HepG2 (cell line): ENCODE results near the gene BAIAP2L1. TPM values are rescaled to one million over a fixed set of nuclear protein-coding genes. Genes with fewer than 3 reads are reported as not detected.
A peak's percentile ranks its signal among the peaks of the same experiment; 100 is the strongest.

Experiments
- EED ChIP-seq: sonication (generic); formaldehyde crosslinking; IDR thresholded peaks from 2 replicates; pipeline ENCODE4 v1.5.0; 2020; ENCODE audit warnings: mild to moderate bottlenecking, missing genetic modification reagents
- ELF4 ChIP-seq: sonication (generic); formaldehyde crosslinking; IDR thresholded peaks from 2 replicates; pipeline ENCODE4 v1.5.0; 2020; ENCODE audit warnings: missing genetic modification reagents, mild to moderate bottlenecking, moderate library complexity, borderline replicate concordance
- ETV6 ChIP-seq: sonication (generic); formaldehyde crosslinking; conservative IDR thresholded peaks from 2 replicates; pipeline ENCODE4 v1.4.0; 2020; ENCODE audit warnings: missing genetic modification reagents
- FOXO1 ChIP-seq: sonication (generic); formaldehyde crosslinking; IDR thresholded peaks from 2 replicates; pipeline ENCODE4 v1.4.0; 2020; ENCODE audit warnings: missing genetic modification reagents
- GRHL1 ChIP-seq: sonication (generic); formaldehyde crosslinking; conservative IDR thresholded peaks from 2 replicates; pipeline ENCODE4 v1.8.0; 2022; ENCODE audit warnings: missing genetic modification reagents
- HOXA9 ChIP-seq: sonication (generic); formaldehyde crosslinking; IDR thresholded peaks from 2 replicates; pipeline ENCODE4 v1.8.1; 2022; ENCODE audit warnings: missing genetic modification reagents, mild to moderate bottlenecking, moderate library complexity, borderline replicate concordance
- SIN3A ChIP-seq: IDR thresholded peaks from 2 replicates; pipeline ENCODE4 v1.6.1; 2011; ENCODE audit warnings: low read depth, mild to moderate bottlenecking, control low read depth, low read length, borderline replicate concordance
- SMAD1 ChIP-seq: sonication (generic); formaldehyde crosslinking; IDR thresholded peaks from 2 replicates; pipeline ENCODE4 v1.4.0; 2020; ENCODE audit warnings: missing genetic modification reagents, low read depth, mild to moderate bottlenecking, borderline replicate concordance
- YY1 ChIP-seq: IDR thresholded peaks from 2 replicates; pipeline ENCODE4 v1.6.1; 2011; ENCODE audit warnings: low read length, low read depth, moderate library complexity, mild to moderate bottlenecking; ENCODE audit not compliant: insufficient read depth, insufficient replicate concordance
- ZBTB4 ChIP-seq: sonication (generic); formaldehyde crosslinking; IDR thresholded peaks from 2 replicates; pipeline ENCODE4 v1.4.0; 2020; ENCODE audit warnings: missing genetic modification reagents, mild to moderate bottlenecking, borderline replicate concordance
- ZFYVE20 ChIP-seq: sonication (generic); formaldehyde crosslinking; IDR thresholded peaks from 2 replicates; pipeline ENCODE4 v1.8.0; 2023; ENCODE audit warnings: low read depth, mild to moderate bottlenecking, moderate library complexity, missing genetic modification reagents, borderline replicate concordance
- ZNF569 ChIP-seq: sonication (generic); formaldehyde crosslinking; IDR thresholded peaks from 2 replicates; pipeline ENCODE4 v1.5.0; 2020; ENCODE audit warnings: mild to moderate bottlenecking, missing genetic modification reagents, moderate library complexity, borderline replicate concordance
- ZNF597 ChIP-seq: sonication (generic); formaldehyde crosslinking; IDR thresholded peaks from 2 replicates; pipeline ENCODE4 v1.5.0; 2020; ENCODE audit warnings: missing genetic modification reagents
- ZNF766 ChIP-seq: sonication (generic); formaldehyde crosslinking; IDR thresholded peaks from 2 replicates; pipeline ENCODE4 v1.5.0; 2020; ENCODE audit warnings: missing genetic modification reagents, borderline replicate concordance
- ZNF839 ChIP-seq: sonication (generic); formaldehyde crosslinking; IDR thresholded peaks from 2 replicates; pipeline ENCODE4 v1.4.0; 2020; ENCODE audit warnings: missing genetic modification reagents, mild to moderate bottlenecking, borderline replicate concordance
- ZNF891 ChIP-seq: sonication (generic); formaldehyde crosslinking; IDR thresholded peaks from 2 replicates; pipeline ENCODE4 v1.5.0; 2020; ENCODE audit warnings: mild to moderate bottlenecking, missing genetic modification reagents
- polyA plus RNA-seq, 8 experiments: library from polyadenylated mRNA; depleted of rRNA in 3 of 8; stranded (reverse) in 7 of 8; unstranded in 1 of 8; fragments of >200 nt; fragmentation: Illumina TruSeq in 4 of 8; extraction: Trizol in 4 of 8; gene quantifications; 2 replicates each; pipeline versions ENCODE4 v1.2.1 to v1.2.3, GENCODE V29; 2011 to 2016; ENCODE audit warnings: low read depth in 4 of 8, missing spikeins in 1 of 8, mixed read lengths in 1 of 8; ENCODE audit not compliant: insufficient read depth in 1 of 8
- total RNA-seq, 5 experiments: library from RNA; depleted of rRNA; stranded (reverse); fragments of >200 nt; fragmentation: Illumina TruSeq; extraction: Trizol; gene quantifications; 2 replicates each; pipeline ENCODE4 v1.2.3, GENCODE V29; 2016; ENCODE audit warnings: low read depth in 1 of 5
- TF ChIP-seq, protein P1 (sequence below): sonication (generic); formaldehyde crosslinking; IDR thresholded peaks from 2 replicates; pipeline ENCODE4 v1.5.0; 2020; ENCODE audit warnings: mild to moderate bottlenecking, missing genetic modification reagents, moderate library complexity
- TF ChIP-seq, protein P2 (sequence below): fragments of 450-650 bp; IDR thresholded peaks from 2 replicates; pipeline ENCODE4 v1.6.1; 2017

The BAIAP2L1 gene
- total and polyA plus RNA-seq, 2 of the 13 experiments (the other 11 are each of a cell fraction or from before 2014, with no cell fraction given): 13.0 to 21.5 TPM

- no peak for TF ChIP-seq GRHL1 (CRISPR knock-in tag)
- no peak for TF ChIP-seq ETV6 (CRISPR knock-in tag)
- TF ChIP-seq YY1: no peak
- no peak; the same call in 1 of the 2 replicates for TF ChIP-seq ZBTB4
- no peak for TF ChIP-seq ZNF569
- TF ChIP-seq SMAD1 (CRISPR knock-in tag): no peak
- TF ChIP-seq, protein P1, sequence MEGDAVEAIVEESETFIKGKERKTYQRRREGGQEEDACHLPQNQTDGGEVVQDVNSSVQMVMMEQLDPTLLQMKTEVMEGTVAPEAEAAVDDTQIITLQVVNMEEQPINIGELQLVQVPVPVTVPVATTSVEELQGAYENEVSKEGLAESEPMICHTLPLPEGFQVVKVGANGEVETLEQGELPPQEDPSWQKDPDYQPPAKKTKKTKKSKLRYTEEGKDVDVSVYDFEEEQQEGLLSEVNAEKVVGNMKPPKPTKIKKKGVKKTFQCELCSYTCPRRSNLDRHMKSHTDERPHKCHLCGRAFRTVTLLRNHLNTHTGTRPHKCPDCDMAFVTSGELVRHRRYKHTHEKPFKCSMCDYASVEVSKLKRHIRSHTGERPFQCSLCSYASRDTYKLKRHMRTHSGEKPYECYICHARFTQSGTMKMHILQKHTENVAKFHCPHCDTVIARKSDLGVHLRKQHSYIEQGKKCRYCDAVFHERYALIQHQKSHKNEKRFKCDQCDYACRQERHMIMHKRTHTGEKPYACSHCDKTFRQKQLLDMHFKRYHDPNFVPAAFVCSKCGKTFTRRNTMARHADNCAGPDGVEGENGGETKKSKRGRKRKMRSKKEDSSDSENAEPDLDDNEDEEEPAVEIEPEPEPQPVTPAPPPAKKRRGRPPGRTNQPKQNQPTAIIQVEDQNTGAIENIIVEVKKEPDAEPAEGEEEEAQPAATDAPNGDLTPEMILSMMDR (CRISPR knock-in tag): peak; percentile 22; the same call in 1 of the 2 replicates
- TF ChIP-seq EED (CRISPR knock-in tag): no peak
- peak; percentile 91 for TF ChIP-seq FOXO1 (CRISPR knock-in tag)
- TF ChIP-seq SIN3A: peak; percentile 70; the same call in 1 of the 2 replicates
- TF ChIP-seq ZNF891 (CRISPR knock-in tag): no peak
- no peak for TF ChIP-seq ZFYVE20 (CRISPR knock-in tag)
- TF ChIP-seq HOXA9 (CRISPR knock-in tag): no peak
- no peak for TF ChIP-seq ZNF839 (CRISPR knock-in tag)
- no peak for TF ChIP-seq ZNF597 (CRISPR knock-in tag)
- no peak for TF ChIP-seq ZNF766
- TF ChIP-seq ELF4 (CRISPR knock-in tag): no peak
- TF ChIP-seq, protein P2, sequence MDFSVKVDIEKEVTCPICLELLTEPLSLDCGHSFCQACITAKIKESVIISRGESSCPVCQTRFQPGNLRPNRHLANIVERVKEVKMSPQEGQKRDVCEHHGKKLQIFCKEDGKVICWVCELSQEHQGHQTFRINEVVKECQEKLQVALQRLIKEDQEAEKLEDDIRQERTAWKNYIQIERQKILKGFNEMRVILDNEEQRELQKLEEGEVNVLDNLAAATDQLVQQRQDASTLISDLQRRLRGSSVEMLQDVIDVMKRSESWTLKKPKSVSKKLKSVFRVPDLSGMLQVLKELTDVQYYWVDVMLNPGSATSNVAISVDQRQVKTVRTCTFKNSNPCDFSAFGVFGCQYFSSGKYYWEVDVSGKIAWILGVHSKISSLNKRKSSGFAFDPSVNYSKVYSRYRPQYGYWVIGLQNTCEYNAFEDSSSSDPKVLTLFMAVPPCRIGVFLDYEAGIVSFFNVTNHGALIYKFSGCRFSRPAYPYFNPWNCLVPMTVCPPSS: no peak
These were observed 100.1 kb downstream of the BAIAP2L1 start (continued) for GRCh38 chr7:98300595-98301372.
